Astrocyte (in vitro differentiated cells and primary cell): ENCODE results near the gene KATNB1. TPM values are rescaled to one million over a fixed set of nuclear protein-coding genes. Genes with fewer than 3 reads are reported as not detected.
"Not testable (repeated sequence)": the region's sequence is repeated elsewhere in the genome, so short reads cannot be mapped to it uniquely, and the experiment has no call there.

Experiments
- DNase-seq: peaks from one replicate; pipeline ENCODE4 v3.0.0-alpha.2; 2010; ENCODE audit warnings: low read depth
- FAIRE-seq: peaks from 2 replicates; lab custom pipeline; 2011; peaks lifted over from hg19 to GRCh38; lab: Jason Lieb, UNC
- H2AFZ ChIP-seq: 2 replicates; pipeline ENCODE4 v1.6.0; 2012; ENCODE audit warnings: low read depth, low read length, inconsistent platforms
- H3K27ac ChIP-seq: 2 replicates; pipeline ENCODE4 v1.5.1; 2011; ENCODE audit warnings: low read depth, low read length, inconsistent platforms
- H3K27me3 ChIP-seq: 2 replicates; pipeline ENCODE4 v1.6.0; 2011; ENCODE audit warnings: low read length, inconsistent platforms; ENCODE audit not compliant: insufficient read depth
- H3K36me3 ChIP-seq: 2 replicates; pipeline ENCODE4 v1.5.1; 2011; ENCODE audit warnings: low read length, inconsistent platforms; ENCODE audit not compliant: insufficient read depth
- H3K4me1 ChIP-seq: 2 replicates; pipeline ENCODE4 v1.5.1; 2011; ENCODE audit warnings: low read length, inconsistent platforms; ENCODE audit not compliant: insufficient read depth
- H3K4me2 ChIP-seq: 2 replicates; pipeline ENCODE4 v1.6.0; 2012; ENCODE audit warnings: low read length, inconsistent platforms
- H3K4me3 ChIP-seq: 2 replicates; pipeline ENCODE4 v1.5.1; 2011; ENCODE audit warnings: low read depth, mild to moderate bottlenecking, low read length, inconsistent platforms; ENCODE audit not compliant: insufficient read depth
- H3K79me2 ChIP-seq: 2 replicates; pipeline ENCODE4 v1.6.0; 2012; ENCODE audit warnings: mild to moderate bottlenecking, low read length, inconsistent platforms; ENCODE audit not compliant: insufficient read depth
- H3K9ac ChIP-seq: 2 replicates; pipeline ENCODE4 v1.6.0; 2012; ENCODE audit warnings: mild to moderate bottlenecking, low read length, inconsistent platforms
- H3K9me3 ChIP-seq: 2 replicates; pipeline ENCODE4 v1.5.1; 2012; ENCODE audit warnings: low read depth, mild to moderate bottlenecking, low read length, inconsistent platforms; ENCODE audit not compliant: insufficient read depth
- H4K20me1 ChIP-seq: 2 replicates; pipeline ENCODE4 v1.6.0; 2012; ENCODE audit warnings: low read length, inconsistent platforms; ENCODE audit not compliant: insufficient read depth
- H3K27ac Mint-ChIP-seq: one replicate; pipeline ENCODE4 v1.8.0; 2021; ENCODE audit warnings: mild to moderate bottlenecking, mixed read lengths; ENCODE audit not compliant: unreplicated experiment
- H3K27me3 Mint-ChIP-seq: one replicate; pipeline ENCODE4 v1.8.0; 2021; ENCODE audit warnings: low read depth, mixed read lengths; ENCODE audit not compliant: unreplicated experiment
- H3K36me3 Mint-ChIP-seq: one replicate; pipeline ENCODE4 v1.8.0; 2021; ENCODE audit warnings: low read depth, mixed read lengths; ENCODE audit not compliant: unreplicated experiment
- H3K4me1 Mint-ChIP-seq: one replicate; pipeline ENCODE4 v1.8.0; 2021; ENCODE audit warnings: low read depth, mixed read lengths; ENCODE audit not compliant: unreplicated experiment
- H3K4me3 Mint-ChIP-seq: one replicate; pipeline ENCODE4 v1.8.0; 2021; ENCODE audit warnings: mild to moderate bottlenecking, moderate library complexity, mixed read lengths; ENCODE audit not compliant: unreplicated experiment
- H3K9me3 Mint-ChIP-seq: one replicate; pipeline ENCODE4 v1.8.0; 2021; ENCODE audit warnings: mild to moderate bottlenecking, mixed read lengths; ENCODE audit not compliant: unreplicated experiment
- EZH2 ChIP-seq: IDR thresholded peaks from 2 replicates; pipeline ENCODE4 v1.6.1; 2012; ENCODE audit warnings: mild to moderate bottlenecking, low read length, inconsistent platforms; ENCODE audit not compliant: insufficient read depth
- total RNA-seq: library from RNA; stranded (reverse); gene quantifications from 2 replicates; pipeline ENCODE4 v1.2.1, GENCODE V29; 2021
- TF ChIP-seq, protein P1 (sequence below): IDR thresholded peaks from 2 replicates; pipeline ENCODE4 v1.5.1; 2011; ENCODE audit warnings: low read depth, mild to moderate bottlenecking, inconsistent platforms, low read length, moderate library complexity; ENCODE audit not compliant: insufficient read depth

Gene KATNB1
- total RNA-seq, 1 donor from 2014 or later: 28.6 TPM

- H4K20me1 ChIP-seq: no peaks in the 10 kb centered on the region
- Mint-ChIP-seq H3K27me3 (peaks cover 8% of the 10 kb centered on the region), H3K36me3 (no peaks in the 10 kb centered on the region), H3K4me1 (no peaks in the 10 kb centered on the region), H3K9me3 (no peaks in the 10 kb centered on the region), H3K4me3 (no peak overlapping the region), H3K27ac (no peak overlapping the region)
- H3K27me3 ChIP-seq: no peaks in the 10 kb centered on the region
- H3K4me1 ChIP-seq: no peaks in the 10 kb centered on the region
- no peak overlapping the region for H3K4me3 ChIP-seq
- no peaks in the 10 kb centered on the region for H3K79me2 ChIP-seq
- TF ChIP-seq, protein P1, sequence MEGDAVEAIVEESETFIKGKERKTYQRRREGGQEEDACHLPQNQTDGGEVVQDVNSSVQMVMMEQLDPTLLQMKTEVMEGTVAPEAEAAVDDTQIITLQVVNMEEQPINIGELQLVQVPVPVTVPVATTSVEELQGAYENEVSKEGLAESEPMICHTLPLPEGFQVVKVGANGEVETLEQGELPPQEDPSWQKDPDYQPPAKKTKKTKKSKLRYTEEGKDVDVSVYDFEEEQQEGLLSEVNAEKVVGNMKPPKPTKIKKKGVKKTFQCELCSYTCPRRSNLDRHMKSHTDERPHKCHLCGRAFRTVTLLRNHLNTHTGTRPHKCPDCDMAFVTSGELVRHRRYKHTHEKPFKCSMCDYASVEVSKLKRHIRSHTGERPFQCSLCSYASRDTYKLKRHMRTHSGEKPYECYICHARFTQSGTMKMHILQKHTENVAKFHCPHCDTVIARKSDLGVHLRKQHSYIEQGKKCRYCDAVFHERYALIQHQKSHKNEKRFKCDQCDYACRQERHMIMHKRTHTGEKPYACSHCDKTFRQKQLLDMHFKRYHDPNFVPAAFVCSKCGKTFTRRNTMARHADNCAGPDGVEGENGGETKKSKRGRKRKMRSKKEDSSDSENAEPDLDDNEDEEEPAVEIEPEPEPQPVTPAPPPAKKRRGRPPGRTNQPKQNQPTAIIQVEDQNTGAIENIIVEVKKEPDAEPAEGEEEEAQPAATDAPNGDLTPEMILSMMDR: no peak
- TF ChIP-seq EZH2: no peak
- no peak overlapping the region for H3K27ac ChIP-seq
- no peaks in the 10 kb centered on the region for H3K9me3 ChIP-seq
- no peak overlapping the region for H2AFZ ChIP-seq
- H3K9ac ChIP-seq: no peak overlapping the region
- DNase-seq (no peak), FAIRE-seq (no peak)
- no peak overlapping the region for H3K4me2 ChIP-seq
- no peaks in the 10 kb centered on the region for H3K36me3 ChIP-seq
These were observed 8.0 kb upstream of the KATNB1 start for GRCh38 chr16:57727610-57728009.

DNA sequence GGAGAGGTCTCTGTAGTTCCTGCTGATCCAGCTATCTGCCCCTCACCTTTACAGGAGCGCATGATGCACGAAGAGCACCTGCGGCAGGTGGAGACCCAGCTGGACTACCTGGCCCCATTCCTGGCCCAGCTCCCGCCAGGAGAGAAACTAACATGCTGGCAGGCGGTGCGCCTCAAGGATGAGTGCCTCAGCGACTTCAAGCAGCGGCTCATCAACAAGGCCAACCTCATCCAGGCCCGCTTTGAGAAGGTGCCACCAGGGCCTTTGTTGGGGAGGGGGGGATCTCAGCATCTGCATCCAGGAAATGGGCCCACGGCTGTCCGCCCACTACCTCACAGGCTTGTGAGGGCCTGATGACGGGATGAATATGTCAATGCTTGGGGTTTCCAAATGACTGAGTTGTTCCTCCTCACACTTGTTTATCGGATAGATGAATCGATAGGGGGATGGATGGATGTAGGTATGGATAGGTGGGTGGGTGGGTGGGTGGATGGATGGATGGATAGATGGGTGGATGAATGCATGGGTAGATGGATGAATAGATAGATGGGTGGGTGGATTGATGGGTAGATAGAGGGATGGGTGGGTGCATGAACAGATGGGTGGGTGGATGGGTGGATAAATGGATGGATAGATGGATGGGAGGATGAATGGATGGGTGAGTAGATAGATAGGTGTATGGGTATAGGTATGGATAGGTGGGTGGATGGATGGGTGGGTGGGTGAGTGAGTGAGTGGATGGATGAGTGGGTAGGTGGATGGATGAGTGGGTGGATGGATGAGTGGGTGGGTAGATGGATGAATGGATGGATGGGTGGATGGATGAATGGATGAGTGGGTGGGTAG, 7.0 kb upstream of the KATNB1 start:
- H3K79me2 ChIP-seq: no peaks in the 10 kb centered on the region
- peaks cover 6% of the 10 kb centered on the region for H3K27me3 Mint-ChIP-seq
- H4K20me1 ChIP-seq: no peaks in the 10 kb centered on the region
- no peaks in the 10 kb centered on the region for H3K27me3 ChIP-seq
- no peak for DNase-seq
- no peak overlapping the region for H3K27ac Mint-ChIP-seq
- no peak overlapping the region for H2AFZ ChIP-seq
- H3K36me3 ChIP-seq: no peaks in the 10 kb centered on the region
- TF ChIP-seq EZH2: no peak
- TF ChIP-seq, protein P1: no peak
- no peak overlapping the region for H3K27ac ChIP-seq
- no peak overlapping the region for H3K9ac ChIP-seq
- H3K4me1 Mint-ChIP-seq: no peaks in the 10 kb centered on the region
- H3K4me1 ChIP-seq: no peaks in the 10 kb centered on the region
- no peak overlapping the region for H3K4me3 ChIP-seq
- H3K36me3 Mint-ChIP-seq: peaks cover 2% of the 10 kb centered on the region
- H3K4me2 ChIP-seq: no peak overlapping the region
- H3K4me3 Mint-ChIP-seq: no peak overlapping the region
- no peak for FAIRE-seq
- no peaks in the 10 kb centered on the region for H3K9me3 ChIP-seq
- H3K9me3 Mint-ChIP-seq: no peaks in the 10 kb centered on the region

GRCh38 chr16:57729182-57729484, 6.4 kb upstream of the KATNB1 start:
- TF ChIP-seq, protein P1: no peak
- no peak for TF ChIP-seq EZH2
- H3K4me3 Mint-ChIP-seq: no peak overlapping the region
- Histone ChIP-seq H3K9ac (no peak overlapping the region), H2AFZ (no peak overlapping the region), H3K79me2 (no peaks in the 10 kb centered on the region), H3K36me3 (no peaks in the 10 kb centered on the region), H3K4me2 (no peak overlapping the region), H3K9me3 (no peaks in the 10 kb centered on the region), H3K4me3 (no peak overlapping the region), H4K20me1 (no peaks in the 10 kb centered on the region), H3K27me3 (no peaks in the 10 kb centered on the region), H3K4me1 (no peaks in the 10 kb centered on the region), H3K27ac (no peak overlapping the region)
- H3K36me3 Mint-ChIP-seq: peaks cover 2% of the 10 kb centered on the region
- H3K4me1 Mint-ChIP-seq: no peaks in the 10 kb centered on the region
- no peak overlapping the region for H3K27ac Mint-ChIP-seq
- no peaks in the 10 kb centered on the region for H3K9me3 Mint-ChIP-seq
- DNase-seq (no peak), FAIRE-seq (no peak)
- H3K27me3 Mint-ChIP-seq: peaks cover 6% of the 10 kb centered on the region

- H3K9me3 Mint-ChIP-seq, DNase-seq, H3K27me3 ChIP-seq, H3K4me1 ChIP-seq, H3K4me3 ChIP-seq, H3K36me3 ChIP-seq, H3K9me3 ChIP-seq, H3K4me3 Mint-ChIP-seq, H4K20me1 ChIP-seq, H3K36me3 Mint-ChIP-seq, H3K79me2 ChIP-seq, H3K4me1 Mint-ChIP-seq, H3K9ac ChIP-seq, H2AFZ ChIP-seq, H3K27ac Mint-ChIP-seq, H3K4me2 ChIP-seq, FAIRE-seq, H3K27ac ChIP-seq, H3K27me3 Mint-ChIP-seq: not testable (repeated sequence)
These were observed 5.7 kb upstream of the KATNB1 start for GRCh38 chr16:57729852-57730251.
